Tibial artery (tissue), 4 donors: ENCODE measurements around the gene CCDC201.

ENCODE experiments used
- DNase-seq, 2 donors: peaks; one replicate each; pipeline ENCODE4 v3.0.0-alpha.2; 2019
- H3K27ac ChIP-seq, 2 donors: fragments of 200-600 bp; sonication (generic) in 1 of 2; 1 replicate in 1 of 2; 2 replicates in 1 of 2; pipeline ENCODE4 v1.5.1; 2018 to 2019; ENCODE audit warnings: mild to moderate bottlenecking in 1 of 2
- H3K27me3 ChIP-seq, 2 donors: fragments of 200-600 bp; sonication (generic) in 1 of 2; one replicate each; pipeline versions ENCODE4 v1.5.1 to v1.6.0; 2016 to 2019
- H3K36me3 ChIP-seq, 3 donors: fragments of 200-600 bp; sonication (generic) in 2 of 3; one replicate each; pipeline ENCODE4 v1.5.1; 2016 to 2019; ENCODE audit warnings: mild to moderate bottlenecking in 2 of 3
- H3K4me1 ChIP-seq, 4 donors: fragments of 200-600 bp; sonication (generic) in 2 of 4; 1 replicate in 3 of 4; 2 replicates in 1 of 4; pipeline ENCODE4 v1.5.1; 2016 to 2019
- H3K4me3 ChIP-seq, 2 donors: fragments of 200-600 bp; sonication (generic) in 1 of 2; 1 replicate in 1 of 2; 2 replicates in 1 of 2; pipeline ENCODE4 v1.5.1; 2018 to 2019; ENCODE audit warnings: mild to moderate bottlenecking in 2 of 2
- H3K9me3 ChIP-seq, 3 donors: fragments of 200-600 bp; sonication (generic) in 1 of 3; one replicate each; pipeline ENCODE4 v1.5.1; 2016 to 2019
- intact Hi-C: fragments of 100-400 bp; cut with DNase I; formaldehyde crosslinking; loops from one replicate; pipeline ENCODE4 v1.15.0; 2023; ENCODE audit warnings: low total_unique reads
- TF ChIP-seq, protein P1 (sequence below), 2 experiments: fragments of 200-600 bp in 1 of 2; fragments of 450-650 bp in 1 of 2; IDR thresholded peaks; one replicate each; pipeline ENCODE4 v1.5.1; 2017 to 2019; ENCODE audit warnings: antibody characterized with exemption in 2 of 2, mild to moderate bottlenecking in 1 of 2, moderate library complexity in 1 of 2

The CCDC201 gene

DNA sequence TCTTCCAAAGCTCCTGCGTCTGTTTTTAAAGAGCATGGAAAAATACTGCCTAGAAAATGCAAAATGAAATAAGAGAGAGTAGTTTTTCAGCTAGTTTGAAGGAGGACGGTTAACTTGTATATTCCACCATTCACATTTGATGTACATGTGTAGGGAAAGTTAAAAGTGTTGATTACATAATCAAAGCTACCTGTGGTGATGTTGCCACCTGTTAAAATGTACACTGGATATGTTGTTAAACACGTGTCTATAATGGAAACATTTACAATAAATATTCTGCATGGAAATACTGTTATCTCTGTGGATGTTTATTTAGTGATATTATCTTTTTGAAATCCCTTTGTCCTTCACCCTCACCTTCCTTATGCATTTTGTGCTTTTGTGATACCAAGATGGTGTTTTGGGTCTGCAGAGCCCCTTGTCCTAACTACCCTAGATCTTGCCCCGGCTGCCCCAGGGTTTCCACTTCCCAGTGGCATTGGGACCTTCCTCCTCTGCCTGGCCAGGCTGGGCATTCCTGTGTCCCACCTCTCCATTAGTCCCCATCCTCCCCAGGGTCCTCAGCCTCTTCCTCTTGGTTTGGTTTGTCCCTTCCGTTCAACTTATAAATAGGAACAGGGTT lies 20.6 kb upstream of the CCDC201 start:
- no peak for DNase-seq
- H3K27ac ChIP-seq: no peak overlapping the region
- H3K27me3 ChIP-seq: peaks cover 0 to 27% of the 10 kb centered on the region in 2 donors
- intact Hi-C loops: no loop called here
- TF ChIP-seq, protein P1, sequence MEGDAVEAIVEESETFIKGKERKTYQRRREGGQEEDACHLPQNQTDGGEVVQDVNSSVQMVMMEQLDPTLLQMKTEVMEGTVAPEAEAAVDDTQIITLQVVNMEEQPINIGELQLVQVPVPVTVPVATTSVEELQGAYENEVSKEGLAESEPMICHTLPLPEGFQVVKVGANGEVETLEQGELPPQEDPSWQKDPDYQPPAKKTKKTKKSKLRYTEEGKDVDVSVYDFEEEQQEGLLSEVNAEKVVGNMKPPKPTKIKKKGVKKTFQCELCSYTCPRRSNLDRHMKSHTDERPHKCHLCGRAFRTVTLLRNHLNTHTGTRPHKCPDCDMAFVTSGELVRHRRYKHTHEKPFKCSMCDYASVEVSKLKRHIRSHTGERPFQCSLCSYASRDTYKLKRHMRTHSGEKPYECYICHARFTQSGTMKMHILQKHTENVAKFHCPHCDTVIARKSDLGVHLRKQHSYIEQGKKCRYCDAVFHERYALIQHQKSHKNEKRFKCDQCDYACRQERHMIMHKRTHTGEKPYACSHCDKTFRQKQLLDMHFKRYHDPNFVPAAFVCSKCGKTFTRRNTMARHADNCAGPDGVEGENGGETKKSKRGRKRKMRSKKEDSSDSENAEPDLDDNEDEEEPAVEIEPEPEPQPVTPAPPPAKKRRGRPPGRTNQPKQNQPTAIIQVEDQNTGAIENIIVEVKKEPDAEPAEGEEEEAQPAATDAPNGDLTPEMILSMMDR (IDR thresholded peaks at IDR 0.05): no peak
- H3K4me1 ChIP-seq: peaks cover 0 to 7% (median 6%) of the 10 kb centered on the region in 4 donors
- H3K36me3 ChIP-seq: no peaks in the 10 kb centered on the region
- H3K4me3 ChIP-seq: no peak overlapping the region
- H3K9me3 ChIP-seq: no peaks in the 10 kb centered on the region

DNA sequence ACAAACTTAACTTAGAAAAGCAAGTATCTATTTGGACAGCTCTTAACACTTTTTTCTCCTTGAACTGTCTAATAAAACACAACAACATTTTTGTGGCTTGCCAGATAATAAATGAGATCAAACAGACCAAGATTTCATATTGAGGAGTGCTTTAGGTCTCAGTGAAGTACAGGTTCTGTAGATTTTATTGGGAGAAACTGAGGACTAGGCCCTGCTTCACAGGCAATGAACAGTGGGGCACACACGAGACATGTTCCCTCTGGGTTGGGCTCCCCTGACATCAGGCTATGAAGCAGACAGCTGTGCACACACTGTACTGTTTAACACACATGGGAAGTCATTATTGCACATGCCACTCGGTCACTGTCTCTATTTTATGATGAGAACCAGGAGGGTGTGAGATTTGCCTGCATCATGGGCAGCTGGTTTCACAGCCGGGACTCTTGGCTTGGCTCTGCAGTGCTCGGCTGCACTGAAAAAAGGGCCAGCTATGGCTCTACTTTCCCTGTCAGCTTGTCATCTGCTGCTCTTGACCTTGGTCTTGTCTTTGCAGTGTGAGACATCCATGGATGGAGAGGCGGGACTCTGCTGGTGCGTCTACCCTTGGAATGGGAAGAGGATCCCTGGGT lies 19.6 kb upstream of the CCDC201 start:
- Histone ChIP-seq H3K9me3 (no peaks in the 10 kb centered on the region), H3K4me3 (no peak overlapping the region), H3K27ac (no peak overlapping the region), H3K4me1 (peaks cover 0 to 12% (median 10%) of the 10 kb centered on the region in 4 donors), H3K27me3 (peaks cover 0 to 36% of the 10 kb centered on the region in 2 donors), H3K36me3 (no peaks in the 10 kb centered on the region)
- DNase-seq: no peak
- intact Hi-C loops: no loop called here
- TF ChIP-seq, protein P1 (IDR thresholded peaks at IDR 0.05): no peak

DNA sequence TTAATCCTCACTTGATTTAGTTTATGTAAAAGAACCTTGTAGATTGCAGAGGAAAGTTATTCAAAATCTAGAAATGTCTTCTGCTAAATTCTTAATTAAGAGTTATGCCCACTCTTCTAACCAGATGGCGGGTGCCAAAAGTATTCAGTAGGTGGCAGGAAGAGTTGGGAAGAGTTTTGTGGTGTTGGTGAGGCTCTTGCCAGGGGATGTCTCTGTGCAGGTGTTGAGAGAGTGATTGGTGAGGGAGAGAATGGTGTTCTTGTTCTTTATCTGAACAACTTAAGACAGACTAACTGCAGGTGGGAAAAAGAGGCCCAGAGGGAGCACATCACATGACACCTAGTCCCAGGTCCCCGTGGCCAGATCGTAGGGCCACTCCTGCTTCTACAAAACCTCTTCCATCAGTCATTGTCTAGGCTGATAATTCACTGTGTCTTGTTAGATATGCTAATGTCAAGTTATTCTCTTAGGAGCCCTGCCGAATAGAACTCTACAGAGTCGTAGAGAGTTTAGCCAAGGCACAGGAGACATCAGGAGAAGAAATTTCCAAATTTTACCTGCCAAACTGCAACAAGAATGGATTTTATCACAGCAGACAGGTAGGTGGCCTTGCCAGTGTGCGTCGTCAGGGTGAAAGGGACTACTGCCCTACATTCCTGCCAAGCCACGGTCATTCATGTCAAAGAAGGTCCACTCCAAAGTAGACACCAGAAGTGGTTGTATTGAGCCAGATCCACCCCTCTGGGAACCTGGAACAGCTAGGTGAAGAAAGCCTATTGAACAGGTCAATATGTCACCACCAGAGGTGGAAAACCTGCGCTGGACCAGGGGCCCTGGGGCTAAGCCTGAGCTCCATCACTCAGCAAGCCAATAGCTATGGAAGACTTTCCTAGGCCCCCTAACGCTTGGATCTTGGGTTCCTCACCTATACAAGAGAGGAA lies 18.9 kb upstream of the CCDC201 start:
- intact Hi-C loops: no loop called here
- Histone ChIP-seq H3K4me1 (peaks cover 0 to 12% (median 10%) of the 10 kb centered on the region in 4 donors), H3K9me3 (no peaks in the 10 kb centered on the region), H3K4me3 (no peak overlapping the region), H3K36me3 (no peaks in the 10 kb centered on the region), H3K27ac (no peak overlapping the region), H3K27me3 (peaks cover 0 to 39% of the 10 kb centered on the region in 2 donors)
- TF ChIP-seq, protein P1 (IDR thresholded peaks at IDR 0.05): no peak
- no peak for DNase-seq

DNA sequence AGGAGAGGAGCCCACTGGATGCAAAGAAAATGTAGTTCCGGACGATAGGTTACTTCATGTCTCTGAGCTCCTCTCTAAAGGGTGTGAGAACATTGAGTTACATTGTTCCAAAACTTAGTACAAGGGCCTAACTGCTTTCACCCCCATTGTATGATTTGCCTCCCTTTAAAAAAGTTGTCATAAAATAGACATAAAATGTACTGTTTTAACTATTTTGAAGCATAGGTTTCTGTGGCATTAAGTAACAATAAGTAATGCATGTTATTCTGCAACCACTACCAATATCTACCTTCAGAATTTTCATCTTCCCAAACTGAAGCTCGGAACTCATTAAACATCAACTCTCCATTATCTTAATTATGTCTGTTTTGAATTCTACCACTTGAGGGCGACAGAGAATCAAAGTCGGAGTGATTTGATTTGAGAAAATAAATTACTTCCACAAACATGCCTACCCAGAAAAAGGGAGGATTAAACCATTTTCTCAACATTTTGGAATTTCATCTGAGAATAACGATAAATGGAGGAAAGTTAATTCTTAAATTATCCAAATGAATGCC lies 18.1 kb upstream of the CCDC201 start:
- intact Hi-C loops: no loop called here
- peaks cover 0 to 41% of the 10 kb centered on the region in 2 donors for H3K27me3 ChIP-seq

More for the DNA sequence above, 18.1 kb upstream of the CCDC201 start:
- no peak for DNase-seq
- TF ChIP-seq, protein P1 (IDR thresholded peaks at IDR 0.05): peak; percentile 57 to 67
- Histone ChIP-seq H3K4me1 (peaks cover 0 to 12% (median 10%) of the 10 kb centered on the region in 4 donors), H3K36me3 (no peaks in the 10 kb centered on the region), H3K4me3 (no peak overlapping the region), H3K27ac (no peak overlapping the region), H3K9me3 (no peaks in the 10 kb centered on the region)
